PC-3 (cell line): ENCODE results near the gene TNFRSF9.

ENCODE experiments used
- EZH2phosphoT487 ChIP-seq: fragments of 300-600 bp; sonication (generic); IDR thresholded peaks from 2 replicates; pipeline ENCODE4 v1.6.1; 2018; ENCODE audit warnings: mild to moderate bottlenecking, antibody characterized with exemption, low read length, borderline replicate concordance
- TF ChIP-seq, protein P1 (sequence below): fragments of 300-600 bp; sonication (generic); conservative IDR thresholded peaks from 2 replicates; pipeline ENCODE4 v1.5.1; 2017; ENCODE audit warnings: antibody characterized with exemption, low read depth, mild to moderate bottlenecking, low read length

DNA sequence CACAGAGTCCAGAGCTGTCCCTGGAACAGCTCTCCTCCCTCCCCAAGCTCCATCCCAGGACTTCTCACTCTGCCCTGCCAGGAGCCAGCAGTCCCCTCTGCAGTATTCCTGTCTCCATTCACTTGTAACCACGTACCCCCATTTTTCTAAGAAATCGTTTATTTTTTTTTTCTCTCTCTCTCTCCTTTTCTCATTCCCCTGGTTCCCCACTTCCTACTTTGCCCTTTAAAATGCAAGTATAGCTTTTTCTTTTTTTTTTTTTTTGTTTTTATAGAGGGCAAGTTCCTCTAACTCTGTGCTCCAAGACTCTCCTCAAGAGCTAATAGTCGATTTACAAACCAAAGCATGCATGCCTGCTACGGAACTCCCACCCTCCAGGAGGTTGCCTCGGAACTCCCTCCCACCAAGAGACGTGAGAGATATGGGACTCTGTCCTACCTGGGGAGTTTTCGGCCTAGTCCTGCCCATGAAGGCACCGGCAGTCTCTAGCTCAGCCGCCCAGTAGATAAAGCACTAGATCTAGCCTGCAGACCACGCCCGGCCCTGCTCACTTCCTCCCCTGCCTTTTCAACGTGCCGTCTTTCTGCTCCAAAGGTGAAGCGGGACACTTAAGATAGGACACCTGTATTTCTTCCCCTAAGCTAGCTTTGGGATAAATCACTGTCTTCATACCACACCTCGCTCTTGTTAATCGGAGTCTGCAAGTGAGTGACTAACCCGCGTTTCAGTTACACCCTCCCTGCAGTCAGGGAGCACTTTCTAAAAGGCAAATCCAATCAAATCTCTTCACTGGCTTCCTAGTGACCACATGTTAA, 27.7 kb downstream of the TNFRSF9 start:
- TF ChIP-seq, protein P1, sequence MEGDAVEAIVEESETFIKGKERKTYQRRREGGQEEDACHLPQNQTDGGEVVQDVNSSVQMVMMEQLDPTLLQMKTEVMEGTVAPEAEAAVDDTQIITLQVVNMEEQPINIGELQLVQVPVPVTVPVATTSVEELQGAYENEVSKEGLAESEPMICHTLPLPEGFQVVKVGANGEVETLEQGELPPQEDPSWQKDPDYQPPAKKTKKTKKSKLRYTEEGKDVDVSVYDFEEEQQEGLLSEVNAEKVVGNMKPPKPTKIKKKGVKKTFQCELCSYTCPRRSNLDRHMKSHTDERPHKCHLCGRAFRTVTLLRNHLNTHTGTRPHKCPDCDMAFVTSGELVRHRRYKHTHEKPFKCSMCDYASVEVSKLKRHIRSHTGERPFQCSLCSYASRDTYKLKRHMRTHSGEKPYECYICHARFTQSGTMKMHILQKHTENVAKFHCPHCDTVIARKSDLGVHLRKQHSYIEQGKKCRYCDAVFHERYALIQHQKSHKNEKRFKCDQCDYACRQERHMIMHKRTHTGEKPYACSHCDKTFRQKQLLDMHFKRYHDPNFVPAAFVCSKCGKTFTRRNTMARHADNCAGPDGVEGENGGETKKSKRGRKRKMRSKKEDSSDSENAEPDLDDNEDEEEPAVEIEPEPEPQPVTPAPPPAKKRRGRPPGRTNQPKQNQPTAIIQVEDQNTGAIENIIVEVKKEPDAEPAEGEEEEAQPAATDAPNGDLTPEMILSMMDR, result no peak
- TF ChIP-seq EZH2phosphoT487, result no peak
